HG02610 (cell line): Measurements from ENCODE around the gene GABRG1.

Experiments
- ATAC-seq: cut with Tn5 transposase; IDR thresholded peaks from one replicate; pipeline ENCODE4 v1.9.1; 2021; ENCODE audit warnings: mild to moderate bottlenecking, moderate library complexity; ENCODE audit not compliant: unreplicated experiment

Gene GABRG1

DNA sequence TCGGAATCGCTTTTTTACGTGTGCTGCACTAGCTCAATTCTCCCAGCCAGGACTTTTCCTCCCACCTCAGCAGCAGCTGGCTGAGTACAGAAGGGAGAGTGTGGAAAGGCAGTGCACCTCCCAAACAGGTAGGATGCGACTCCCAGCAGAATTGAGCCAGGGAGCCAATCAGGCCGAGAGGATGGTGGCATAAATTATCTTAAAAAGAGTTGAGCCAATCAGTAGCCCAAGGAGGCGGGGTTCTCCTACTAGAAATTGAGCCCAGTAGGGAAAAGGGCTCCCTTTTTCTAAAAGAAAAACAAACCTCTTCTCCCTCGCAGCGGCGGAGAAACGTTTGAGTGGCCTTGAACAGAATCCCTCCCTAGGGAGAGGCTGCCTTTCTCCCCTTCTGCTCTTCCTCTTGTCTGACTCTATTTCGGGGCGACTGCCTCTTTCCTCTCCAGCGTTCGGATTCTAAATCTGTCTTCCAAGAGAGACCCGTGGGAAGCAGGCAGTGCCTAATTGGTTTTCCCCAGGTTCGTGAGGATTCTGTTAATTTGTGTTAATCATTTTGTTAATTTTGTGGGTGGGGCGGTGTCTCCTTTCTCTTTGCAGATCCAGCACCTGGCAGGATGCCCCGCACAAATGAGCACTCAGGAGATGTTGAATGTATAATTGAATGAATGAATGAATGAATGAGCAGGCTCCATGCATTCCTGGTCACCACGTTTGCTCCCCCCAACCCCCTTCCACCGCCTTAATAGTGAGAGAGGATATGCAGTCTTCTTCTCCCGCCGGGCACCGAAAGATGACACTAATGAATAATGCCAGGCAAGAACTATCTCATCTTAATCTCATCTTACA is at the start of gene GABRG1:
Gene GABRG1, minus strand, starts transcription at position 142 of the 843 bp plus-strand sequence. Its CDS starts 141 bp downstream, at position 1.
- ATAC-seq: no peak

DNA sequence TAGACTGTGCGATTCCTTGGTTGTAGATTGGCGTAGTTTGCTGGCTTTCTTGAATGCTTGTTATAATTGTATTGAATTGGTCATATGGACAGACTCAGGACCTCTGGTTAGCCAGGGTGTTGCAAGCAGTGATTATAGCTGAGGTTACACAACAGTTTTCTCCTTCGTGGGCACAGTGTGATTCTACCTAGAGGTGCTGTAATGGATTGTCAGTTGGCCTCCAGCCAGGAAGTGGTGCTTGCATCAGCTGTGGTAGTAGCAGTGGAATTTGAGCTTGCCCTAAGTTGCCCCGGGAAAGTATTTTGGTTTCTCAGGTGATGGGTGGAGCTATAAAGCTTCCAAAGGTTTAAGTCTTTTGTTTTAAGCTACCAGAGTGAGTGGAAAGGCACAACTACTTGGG is 23.1 kb upstream of the GABRG1 start:
- no peak for ATAC-seq

DNA sequence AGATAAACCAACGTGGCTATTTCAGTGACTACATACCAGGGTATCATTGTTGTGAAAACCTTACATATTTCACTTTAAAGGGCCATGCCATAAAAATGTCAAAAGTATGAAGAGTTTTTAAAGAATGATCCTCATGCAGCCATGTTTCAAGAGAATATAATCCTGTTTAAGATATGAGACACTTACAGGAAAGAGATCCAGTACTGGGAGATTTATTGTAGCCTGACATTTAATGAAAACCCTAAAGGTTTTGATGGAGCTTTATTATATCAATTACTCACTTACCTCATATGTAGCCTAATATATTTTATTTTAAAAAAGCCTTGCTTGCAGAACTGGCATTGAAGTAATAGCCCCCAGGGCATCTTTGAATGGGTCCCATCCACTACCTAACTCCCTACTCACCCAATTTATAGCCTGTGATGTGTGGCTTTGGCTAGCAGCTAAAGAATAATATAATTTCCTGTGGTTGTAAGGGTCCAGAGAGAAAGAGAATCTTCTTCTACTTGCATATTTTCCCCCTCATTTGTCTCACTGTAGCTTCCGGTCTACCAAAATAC is 7.7 kb upstream of the GABRG1 start:
- no peak for ATAC-seq

DNA sequence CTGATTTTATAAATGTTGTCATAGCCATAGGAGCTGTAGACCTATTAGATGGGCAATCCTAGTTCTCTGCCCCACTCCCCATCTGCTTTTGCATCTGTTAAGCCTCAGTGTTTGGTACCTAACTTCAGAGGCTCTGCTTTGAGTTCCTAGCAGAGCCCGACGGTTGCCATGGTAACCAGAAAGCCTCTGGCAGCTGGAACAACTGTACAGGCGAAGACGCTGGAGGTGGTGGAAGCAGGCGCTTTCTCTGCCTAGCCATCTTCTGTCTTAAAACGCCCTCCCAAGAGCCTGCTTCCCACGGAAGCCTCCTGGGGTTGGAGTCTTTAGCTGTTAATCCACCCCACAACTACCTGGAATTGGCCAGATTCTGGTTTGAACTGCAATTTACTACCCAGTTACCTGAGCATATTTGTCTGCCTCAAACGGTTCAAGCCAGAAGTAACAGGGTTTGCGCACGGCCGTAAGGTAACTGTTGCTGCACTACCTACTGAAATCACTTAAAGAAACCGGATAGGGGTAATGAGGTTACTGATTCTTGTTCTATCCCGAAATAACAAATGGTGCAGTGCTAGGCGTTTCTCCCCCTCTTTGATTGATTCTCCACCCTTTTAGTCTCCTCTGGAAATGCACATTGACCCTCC is 1.0 kb upstream of the GABRG1 start:
- ATAC-seq: no peak

DNA sequence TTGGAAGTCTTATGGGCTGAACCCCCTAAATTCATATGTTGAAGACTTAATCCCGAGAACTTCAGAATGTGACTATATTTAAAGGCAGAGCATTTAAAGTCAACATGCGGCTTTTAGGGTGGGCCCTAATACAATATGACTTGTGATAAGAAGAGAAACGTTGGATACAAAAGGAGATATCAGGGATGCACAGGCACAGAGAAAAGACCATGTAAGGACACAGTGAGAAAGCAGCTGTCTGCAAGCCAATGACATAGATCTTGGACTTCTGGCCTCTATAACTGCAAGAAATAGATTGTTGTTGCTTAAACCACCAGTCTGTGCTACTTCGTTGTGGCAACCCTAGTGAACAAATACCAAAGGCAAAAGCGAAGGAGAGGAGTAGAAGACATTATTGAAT is 42.2 kb downstream of the GABRG1 start:
- ATAC-seq: no peak

DNA sequence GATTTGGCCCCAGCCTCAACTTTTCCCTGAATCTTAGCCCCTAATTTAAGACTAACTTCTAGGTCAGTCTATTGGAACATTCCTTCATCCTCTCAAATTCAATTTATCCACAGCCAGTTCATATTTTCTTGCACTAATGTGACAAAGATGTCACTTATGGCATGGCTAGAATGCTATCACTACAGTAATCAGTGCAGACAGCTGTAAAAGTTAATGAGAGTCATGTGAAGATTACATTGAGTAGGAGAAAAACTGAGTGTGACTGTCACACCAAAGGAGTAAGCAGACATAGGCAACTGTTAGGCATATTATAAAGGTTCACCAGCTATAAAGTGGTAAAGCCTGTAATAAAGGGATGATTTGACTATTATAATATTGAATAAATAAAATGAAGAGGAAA is 42.6 kb downstream of the GABRG1 start:
- no peak for ATAC-seq

DNA sequence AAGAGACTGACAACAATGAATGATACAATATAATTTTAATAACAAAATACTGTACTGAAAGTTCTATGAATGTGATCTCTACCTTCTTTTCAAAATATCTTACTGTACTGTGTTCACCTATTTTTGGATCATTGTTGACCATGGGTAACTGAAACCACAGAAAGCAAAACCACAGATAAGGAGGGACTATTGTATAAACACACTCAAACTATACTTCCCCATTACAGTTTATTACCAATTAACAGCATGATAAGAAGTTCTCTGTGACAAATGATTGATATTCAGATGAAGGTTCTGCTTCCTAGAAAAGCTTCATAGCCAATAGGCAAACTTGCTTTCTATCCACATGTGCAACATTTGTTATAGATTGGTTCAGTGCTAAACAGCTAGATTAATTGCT is 50.1 kb downstream of the GABRG1 start:
- no peak for ATAC-seq

DNA sequence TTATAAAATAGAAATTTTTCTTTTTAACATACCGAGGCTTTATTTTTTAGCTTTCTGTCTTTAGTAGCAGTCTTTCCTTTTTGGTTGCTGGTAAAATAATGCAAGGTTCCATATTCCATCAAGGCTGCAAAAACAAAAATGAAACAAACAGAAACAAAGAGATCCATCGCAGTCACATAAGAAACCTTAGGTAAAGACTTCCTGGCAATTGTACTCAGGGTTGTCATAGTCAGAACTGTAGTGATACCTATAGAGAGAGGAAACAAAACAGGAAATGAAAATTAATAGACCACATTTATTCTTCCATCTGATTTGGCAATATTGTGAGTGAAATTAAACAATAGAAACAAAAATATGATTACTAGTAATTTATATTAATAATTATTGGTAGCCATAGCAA is 72.5 kb downstream of the GABRG1 start:
- no peak for ATAC-seq

DNA sequence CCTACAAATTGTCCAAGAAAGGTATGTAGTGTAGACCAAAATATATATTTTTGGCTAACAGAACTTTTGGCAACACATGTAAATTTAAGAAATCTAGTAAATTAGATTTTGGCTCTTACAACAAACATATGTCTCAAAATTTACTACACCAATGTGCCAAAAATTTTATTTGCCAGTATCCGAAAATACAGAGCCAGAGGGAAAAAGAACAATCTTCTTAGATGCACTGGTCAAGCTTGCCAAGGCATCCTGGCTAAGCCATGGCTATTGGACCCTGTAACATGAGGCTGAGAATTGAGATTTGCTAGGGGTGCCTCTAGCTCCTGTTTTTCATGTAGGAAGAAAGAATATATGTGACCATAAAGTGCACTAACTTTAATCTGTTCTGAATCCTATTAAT is 91.8 kb downstream of the GABRG1 start:
- no peak for ATAC-seq

DNA sequence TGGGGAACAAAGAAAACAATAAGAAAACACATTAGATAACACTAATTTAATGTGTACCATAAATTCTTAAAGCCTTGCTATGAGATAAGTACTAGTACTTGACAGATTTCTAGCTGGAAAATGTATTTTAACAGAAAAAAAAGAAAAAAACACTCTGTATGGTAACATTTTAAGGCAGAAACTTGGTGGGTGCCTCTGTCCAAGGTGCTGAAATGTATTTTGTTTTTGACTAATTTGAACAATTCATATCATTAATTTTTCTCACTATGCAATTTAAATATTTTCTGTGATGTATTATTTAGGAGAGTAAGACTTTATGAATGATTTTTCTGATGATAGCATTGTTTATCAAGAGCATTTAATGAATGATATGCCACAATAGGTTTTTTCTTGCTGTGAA is 107.5 kb downstream of the GABRG1 start:
- ATAC-seq: no peak

DNA sequence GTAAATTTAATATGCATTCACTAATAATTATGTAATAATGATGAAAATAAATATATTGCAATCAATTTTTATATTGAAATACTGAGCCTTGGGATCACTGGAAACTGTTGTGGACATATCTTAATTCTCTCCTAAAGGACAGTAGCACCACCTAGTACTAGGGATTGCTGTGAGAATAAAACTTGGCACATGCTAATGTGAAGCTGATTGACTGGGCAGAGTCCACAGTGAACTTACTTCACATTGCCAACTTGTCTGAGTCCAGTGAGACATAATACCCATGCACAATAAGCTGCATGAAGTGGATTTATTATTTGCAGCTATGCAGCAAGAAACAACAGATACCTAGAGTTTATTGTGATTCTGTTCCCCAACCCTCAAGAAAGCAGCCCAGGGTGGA is 131.1 kb downstream of the GABRG1 start:
- ATAC-seq: no peak

DNA sequence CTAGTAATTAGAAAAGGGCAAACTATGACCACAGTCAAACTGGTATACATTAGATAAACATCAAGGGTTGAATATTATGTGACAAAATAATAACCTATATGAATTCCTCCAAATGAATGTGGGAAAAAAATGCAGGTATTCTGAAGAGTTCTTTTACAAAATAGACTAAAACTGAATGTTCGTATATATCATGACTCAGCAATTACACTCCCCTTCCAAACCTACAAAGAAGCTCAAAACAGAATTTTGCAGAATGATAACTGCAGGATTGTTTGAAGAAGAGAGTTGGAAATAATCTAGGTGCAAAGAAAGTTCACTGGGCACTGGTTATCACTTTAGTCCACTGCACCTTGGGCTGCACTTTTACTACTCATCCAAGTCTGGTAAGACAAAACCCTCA is 134.1 kb downstream of the GABRG1 start:
- no peak for ATAC-seq

DNA sequence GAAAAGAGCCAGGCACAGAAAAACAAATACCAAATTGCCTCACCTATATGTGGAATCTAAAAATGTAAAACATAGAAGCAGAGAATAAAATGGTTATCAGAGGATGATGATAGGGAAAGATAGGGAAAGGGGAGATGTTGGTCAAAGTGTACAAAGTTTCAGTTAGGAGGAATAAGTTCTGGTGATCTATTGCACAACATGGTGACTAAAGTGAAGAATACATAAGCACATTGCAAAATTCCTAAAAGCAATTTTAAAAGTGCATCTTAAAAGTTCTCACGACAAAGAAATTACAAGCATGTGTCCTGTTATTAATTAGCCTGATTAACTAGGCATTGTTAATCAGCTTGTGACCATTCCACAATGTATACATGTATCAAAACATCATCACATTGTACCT is 136.0 kb downstream of the GABRG1 start:
- ATAC-seq: no peak
